Right lobe of liver (tissue), 4 donors: ENCODE data around the gene RASGRP1.

Experiments
- CTCF ChIP-seq, 4 donors: fragments of 200-600 bp in 3 of 4; fragments of 450-650 bp in 1 of 4; IDR thresholded peaks; one replicate each; pipeline versions ENCODE4 v1.5.1 to v1.8.0; 2016 to 2022; ENCODE audit warnings: antibody characterized with exemption in 4 of 4, mild to moderate bottlenecking in 2 of 4
- POLR2A ChIP-seq: fragments of 450-650 bp; IDR thresholded peaks from one replicate; pipeline ENCODE4 v1.6.1; 2017; ENCODE audit warnings: antibody characterized with exemption, mild to moderate bottlenecking
- donor health status: DM: no; HTN: no; CAD: no.
- donor health status: DM: no; HTN: no; CAD: no.
- donor health status: DM: no; HTN: yes; CAD: no.

- TF ChIP-seq POLR2A (no peak), CTCF (IDR thresholded peaks at IDR 0.05) (no peak)
Measured at GRCh38 chr15:38557921-38558320, 6.7 kb downstream of the RASGRP1 start.
